Uterus (tissue), 4 donors: ENCODE measurements around the gene FGD6. TPM values are rescaled to one million over a fixed set of nuclear protein-coding genes. Genes with fewer than 3 reads are reported as not detected.
"Not testable (repeated sequence)": the region's sequence is repeated elsewhere in the genome, so short reads cannot be mapped to it uniquely, and the experiment has no call there.

Source experiments
- DNase-seq, 2 donors: peaks; one replicate each; pipeline ENCODE4 v3.0.0-alpha.2; 2019 to 2020
- H3K27ac ChIP-seq, 2 donors: fragments of 200-600 bp; sonication (generic); 1 replicate in 1 of 2; 2 replicates in 1 of 2; pipeline ENCODE4 v1.5.1; 2016 to 2018
- H3K27me3 ChIP-seq, 2 donors: fragments of 200-600 bp; sonication (generic); one replicate each; pipeline ENCODE4 v1.5.1; 2018 to 2019; ENCODE audit warnings: control low read depth in 1 of 2
- H3K36me3 ChIP-seq, 2 donors: fragments of 200-600 bp; sonication (generic); one replicate each; pipeline ENCODE4 v1.5.1; 2019; ENCODE audit warnings: control low read depth in 1 of 2
- H3K4me1 ChIP-seq, 2 donors: fragments of 200-600 bp; sonication (generic); one replicate each; pipeline ENCODE4 v1.5.1; 2018 to 2019; ENCODE audit warnings: control low read depth in 1 of 2
- H3K4me3 ChIP-seq, 2 donors: fragments of 200-600 bp; sonication (generic); 1 replicate in 1 of 2; 2 replicates in 1 of 2; pipeline ENCODE4 v1.5.1; 2018 to 2019; ENCODE audit warnings: mild to moderate bottlenecking in 1 of 2
- H3K9me3 ChIP-seq, 2 donors: fragments of 200-600 bp; sonication (generic); one replicate each; pipeline ENCODE4 v1.5.1; 2019; ENCODE audit warnings: control low read depth in 1 of 2
- POLR2A ChIP-seq, 2 donors: fragments of 450-650 bp; IDR thresholded peaks; one replicate each; pipeline ENCODE4 v1.6.1; 2016; ENCODE audit warnings: antibody characterized with exemption in 2 of 2, mild to moderate bottlenecking in 1 of 2, moderate library complexity in 1 of 2
- intact Hi-C: fragments of 100-400 bp; cut with DNase I; formaldehyde crosslinking; loops from one replicate; pipeline ENCODE4 v1.15.1; 2023; ENCODE audit warnings: low total_unique reads
- total RNA-seq, 4 donors: library from RNA; depleted of rRNA in 3 of 4; stranded (reverse); fragments of >200 nt in 3 of 4; gene quantifications; one replicate each; pipeline versions ENCODE4 v1.1.0 to v1.2.4, GENCODE V29; 2014 to 2023
- TF ChIP-seq, protein P1 (sequence below), 4 experiments: fragments of 200-600 bp in 2 of 4; fragments of 450-650 bp in 2 of 4; sonication (generic) in 2 of 4; IDR thresholded peaks; one replicate each; pipeline ENCODE4 v1.5.1; 2016 to 2019; ENCODE audit warnings: antibody characterized with exemption in 4 of 4, mild to moderate bottlenecking in 2 of 4, moderate library complexity in 1 of 4
- donor health status: DM: yes; HTN: yes; CAD: no.

Gene FGD6
- total RNA-seq, 4 donors from 2014 or later, result 7.6 to 25.3 (median 15.1) TPM

DNA sequence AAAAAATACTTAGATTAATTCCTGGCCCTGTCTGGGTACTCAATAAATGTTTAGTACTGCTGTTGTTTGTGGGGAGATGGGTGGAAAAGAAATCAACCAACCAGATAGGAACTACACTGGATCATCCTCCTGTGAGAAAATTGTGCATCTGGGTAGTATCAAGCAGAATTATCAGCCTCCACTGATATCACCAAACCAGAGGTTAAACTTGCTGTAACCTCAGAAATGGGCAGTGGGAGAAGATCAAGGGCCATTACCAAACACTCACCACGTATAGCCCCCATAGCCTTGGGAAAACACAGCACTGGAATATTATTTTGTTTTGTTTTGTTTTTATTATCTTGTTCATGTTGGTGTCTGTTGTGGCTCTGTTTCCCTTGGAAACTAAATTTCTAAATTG is 20.0 kb upstream of the FGD6 start:
- Histone ChIP-seq H3K27me3 (no peaks in the 10 kb centered on the region), H3K36me3 (no peaks in the 10 kb centered on the region), H3K27ac (peak overlapping the region in 1 of 2 donors; percentile 25), H3K4me3 (no peak overlapping the region), H3K4me1 (peaks cover 0 to 6% of the 10 kb centered on the region in 2 donors), H3K9me3 (no peaks in the 10 kb centered on the region)
- DNase-seq, result no peak
- TF ChIP-seq, protein P1, sequence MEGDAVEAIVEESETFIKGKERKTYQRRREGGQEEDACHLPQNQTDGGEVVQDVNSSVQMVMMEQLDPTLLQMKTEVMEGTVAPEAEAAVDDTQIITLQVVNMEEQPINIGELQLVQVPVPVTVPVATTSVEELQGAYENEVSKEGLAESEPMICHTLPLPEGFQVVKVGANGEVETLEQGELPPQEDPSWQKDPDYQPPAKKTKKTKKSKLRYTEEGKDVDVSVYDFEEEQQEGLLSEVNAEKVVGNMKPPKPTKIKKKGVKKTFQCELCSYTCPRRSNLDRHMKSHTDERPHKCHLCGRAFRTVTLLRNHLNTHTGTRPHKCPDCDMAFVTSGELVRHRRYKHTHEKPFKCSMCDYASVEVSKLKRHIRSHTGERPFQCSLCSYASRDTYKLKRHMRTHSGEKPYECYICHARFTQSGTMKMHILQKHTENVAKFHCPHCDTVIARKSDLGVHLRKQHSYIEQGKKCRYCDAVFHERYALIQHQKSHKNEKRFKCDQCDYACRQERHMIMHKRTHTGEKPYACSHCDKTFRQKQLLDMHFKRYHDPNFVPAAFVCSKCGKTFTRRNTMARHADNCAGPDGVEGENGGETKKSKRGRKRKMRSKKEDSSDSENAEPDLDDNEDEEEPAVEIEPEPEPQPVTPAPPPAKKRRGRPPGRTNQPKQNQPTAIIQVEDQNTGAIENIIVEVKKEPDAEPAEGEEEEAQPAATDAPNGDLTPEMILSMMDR (IDR thresholded peaks at IDR 0.05), result no peak
- no peak for TF ChIP-seq POLR2A (IDR thresholded peaks at IDR 0.05)
- intact Hi-C loops, result no loop called here

DNA sequence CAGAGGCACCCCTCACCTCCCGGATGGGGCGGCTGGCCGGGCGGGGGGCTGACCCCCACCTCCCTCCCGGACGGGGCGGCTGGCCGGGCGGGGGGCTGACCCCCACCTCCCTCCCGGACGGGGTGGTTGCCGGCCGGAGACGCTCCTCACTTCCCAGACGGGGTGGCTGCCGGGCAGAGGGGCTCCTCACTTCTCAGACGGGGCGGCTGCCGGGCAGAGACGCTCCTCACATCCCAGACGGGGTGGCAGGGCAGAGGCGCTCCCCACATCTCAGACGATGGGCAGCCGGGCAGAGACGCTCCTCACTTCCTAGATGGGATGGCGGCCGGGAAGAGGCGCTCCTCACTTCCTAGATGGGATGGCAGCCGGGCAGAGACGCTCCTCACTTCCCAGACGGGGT is 18.4 kb upstream of the FGD6 start:
- H3K9me3 ChIP-seq, H3K4me1 ChIP-seq, intact Hi-C loops, H3K36me3 ChIP-seq, H3K27ac ChIP-seq, H3K4me3 ChIP-seq, DNase-seq, H3K27me3 ChIP-seq: not testable (repeated sequence)

DNA sequence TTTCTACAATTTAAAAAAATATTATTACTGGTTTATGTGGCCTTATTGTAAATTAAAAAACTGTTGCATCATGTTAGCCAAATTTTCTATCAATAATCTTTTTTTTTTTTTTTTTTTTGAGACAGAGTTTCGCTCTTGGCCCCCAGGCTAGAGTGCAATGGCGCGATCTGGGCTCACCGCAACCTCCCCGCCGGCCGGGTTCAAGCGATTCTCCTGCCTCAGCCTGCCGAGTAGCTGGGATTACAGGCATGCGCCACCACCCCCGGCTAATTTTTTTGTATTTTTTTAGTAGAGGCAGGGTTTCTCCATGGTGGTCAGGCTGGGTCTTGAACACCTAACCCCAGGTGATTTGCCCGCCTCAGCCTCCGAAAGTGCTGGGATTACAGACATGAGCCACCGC is 16.9 kb upstream of the FGD6 start:
- intact Hi-C loops, H3K9me3 ChIP-seq, H3K27me3 ChIP-seq, H3K4me3 ChIP-seq, DNase-seq, H3K36me3 ChIP-seq, H3K4me1 ChIP-seq, H3K27ac ChIP-seq: not testable (repeated sequence)

DNA sequence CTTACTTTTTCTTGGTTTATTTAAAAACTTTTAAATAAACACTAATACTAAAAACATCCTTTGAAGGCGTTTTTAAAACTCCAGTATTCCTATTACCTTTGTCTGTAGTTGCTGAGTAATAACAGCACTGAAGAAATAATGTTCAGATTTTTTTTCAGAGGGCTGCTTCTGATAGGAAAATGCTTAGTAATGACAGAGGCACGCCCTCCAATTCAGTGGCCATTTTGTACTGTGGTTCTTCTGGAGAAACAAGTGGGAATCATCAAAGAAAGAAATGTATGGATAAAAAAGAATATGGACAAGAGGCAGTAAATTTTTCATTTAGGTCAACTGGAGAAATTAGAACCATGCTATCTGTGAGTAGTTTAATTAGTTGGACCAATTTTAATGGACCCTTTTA is 13.9 kb upstream of the FGD6 start:
- H3K27me3 ChIP-seq, result no peaks in the 10 kb centered on the region
- no peak for DNase-seq
- no peaks in the 10 kb centered on the region for H3K9me3 ChIP-seq
- H3K36me3 ChIP-seq, result no peaks in the 10 kb centered on the region
- intact Hi-C loops, result no loop called here
- peaks cover 0 to 4% of the 10 kb centered on the region in 2 donors for H3K4me1 ChIP-seq
- no peak overlapping the region for H3K27ac ChIP-seq
- H3K4me3 ChIP-seq, result no peak overlapping the region
- no peak for TF ChIP-seq POLR2A (IDR thresholded peaks at IDR 0.05)
- TF ChIP-seq, protein P1 (IDR thresholded peaks at IDR 0.05), result no peak

DNA sequence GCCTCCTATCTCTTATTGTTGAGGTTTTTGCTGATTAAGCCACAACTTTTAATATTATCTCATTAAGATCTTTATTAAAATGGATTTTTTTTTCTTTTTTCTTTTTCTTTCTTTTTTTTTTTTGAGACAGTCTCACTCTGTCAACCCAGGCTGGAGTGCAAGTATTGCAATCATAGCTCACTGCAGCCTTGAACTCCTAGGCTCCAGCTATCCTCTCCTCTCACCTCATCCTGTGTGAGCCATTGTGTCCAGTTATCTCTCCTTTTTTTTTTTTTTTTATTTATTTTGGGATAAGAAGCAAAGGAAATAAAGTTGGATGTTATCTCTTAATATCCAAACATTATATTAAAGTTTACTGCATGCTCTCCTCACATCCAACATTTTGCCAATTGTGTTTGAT is 13.0 kb upstream of the FGD6 start:
- peaks cover 0 to 4% of the 10 kb centered on the region in 2 donors for H3K4me1 ChIP-seq

DNA sequence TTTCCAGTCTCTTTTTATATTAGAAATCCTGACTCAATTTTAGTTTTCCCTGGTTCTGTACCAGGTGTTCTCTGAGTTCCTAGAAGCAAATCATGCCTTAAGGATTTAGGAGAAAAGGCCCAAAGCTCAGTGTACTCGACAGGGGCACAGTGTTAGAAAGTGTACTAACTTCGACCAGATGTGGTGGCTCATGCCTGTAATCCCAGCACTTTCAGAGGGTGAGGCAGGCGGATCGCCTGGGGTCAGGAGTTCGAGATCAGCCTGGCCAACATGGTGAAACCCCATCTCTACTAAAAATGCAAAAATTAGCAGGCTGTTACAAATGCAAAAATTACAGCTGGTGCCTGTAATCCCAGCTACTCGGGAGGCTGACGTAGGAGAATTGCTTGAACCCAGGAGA is 12.4 kb upstream of the FGD6 start:
- Histone ChIP-seq H3K4me3 (no peak overlapping the region), H3K4me1 (peaks cover 0 to 4% of the 10 kb centered on the region in 2 donors), H3K36me3 (no peaks in the 10 kb centered on the region), H3K27me3 (no peaks in the 10 kb centered on the region), H3K27ac (no peak overlapping the region), H3K9me3 (no peaks in the 10 kb centered on the region)
- intact Hi-C loops, result no loop called here
- no peak for TF ChIP-seq POLR2A (IDR thresholded peaks at IDR 0.05)
- TF ChIP-seq, protein P1 (IDR thresholded peaks at IDR 0.05), result no peak
- no peak for DNase-seq

More for the DNA sequence above, 13.0 kb upstream of the FGD6 start:
- intact Hi-C loops, result no loop called here
- Histone ChIP-seq H3K27me3 (no peaks in the 10 kb centered on the region), H3K36me3 (no peaks in the 10 kb centered on the region), H3K27ac (no peak overlapping the region), H3K9me3 (no peaks in the 10 kb centered on the region), H3K4me3 (no peak overlapping the region)
- TF ChIP-seq POLR2A (IDR thresholded peaks at IDR 0.05), result no peak
- TF ChIP-seq, protein P1 (IDR thresholded peaks at IDR 0.05), result no peak
- DNase-seq, result no peak
